ENCODE measurements around the gene SUCO. TPM values are rescaled to one million over a fixed set of nuclear protein-coding genes. Genes with fewer than 3 reads are reported as not detected.
"Not testable (repeated sequence)": the region's sequence is repeated elsewhere in the genome, so short reads cannot be mapped to it uniquely, and the experiment has no call there.

SUCO gene
- total RNA-seq, 2 donors from 2014 or later = 19.5 to 43.5 TPM

DNA sequence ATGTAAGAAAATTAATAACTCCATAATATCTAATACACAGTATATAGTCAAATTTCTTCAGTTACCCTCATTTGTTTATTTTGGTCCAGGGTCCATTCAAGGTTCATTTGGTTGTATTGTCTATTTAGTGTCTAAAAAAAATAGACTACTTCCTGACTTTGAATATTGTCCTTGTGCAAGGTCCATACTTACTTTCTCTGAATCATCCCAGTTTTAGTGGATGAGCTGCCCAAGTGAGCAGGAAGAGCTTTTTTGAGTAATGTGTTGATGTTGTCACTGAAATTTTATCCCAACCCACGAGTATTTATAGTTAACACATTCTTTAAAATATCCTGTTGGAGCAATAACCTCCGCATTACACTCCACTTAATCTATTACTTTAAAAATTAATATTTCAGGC is 80.3 kb downstream of the SUCO start:
- Histone ChIP-seq H3K27me3 (replicated peaks; ENCODE audit: insufficient read depth) (no peaks in the 10 kb centered on the region), H3K9me3 (no peaks in the 10 kb centered on the region), H3K4me3 (no peak overlapping the region), H3K27ac (no peak overlapping the region), H3K4me1 (ENCODE audit: control insufficient read depth in 1 of 2, low read depth in 2 of 2) (no peaks in the 10 kb centered on the region), H3K36me3 (peaks cover 4% of the 10 kb centered on the region)
- no peak for ATAC-seq (ENCODE audit: insufficient number of reproducible peaks, low FRiP score, low read depth)
- no peak for DNase-seq (ENCODE audit: low spot score)
- TF ChIP-seq, protein P1, sequence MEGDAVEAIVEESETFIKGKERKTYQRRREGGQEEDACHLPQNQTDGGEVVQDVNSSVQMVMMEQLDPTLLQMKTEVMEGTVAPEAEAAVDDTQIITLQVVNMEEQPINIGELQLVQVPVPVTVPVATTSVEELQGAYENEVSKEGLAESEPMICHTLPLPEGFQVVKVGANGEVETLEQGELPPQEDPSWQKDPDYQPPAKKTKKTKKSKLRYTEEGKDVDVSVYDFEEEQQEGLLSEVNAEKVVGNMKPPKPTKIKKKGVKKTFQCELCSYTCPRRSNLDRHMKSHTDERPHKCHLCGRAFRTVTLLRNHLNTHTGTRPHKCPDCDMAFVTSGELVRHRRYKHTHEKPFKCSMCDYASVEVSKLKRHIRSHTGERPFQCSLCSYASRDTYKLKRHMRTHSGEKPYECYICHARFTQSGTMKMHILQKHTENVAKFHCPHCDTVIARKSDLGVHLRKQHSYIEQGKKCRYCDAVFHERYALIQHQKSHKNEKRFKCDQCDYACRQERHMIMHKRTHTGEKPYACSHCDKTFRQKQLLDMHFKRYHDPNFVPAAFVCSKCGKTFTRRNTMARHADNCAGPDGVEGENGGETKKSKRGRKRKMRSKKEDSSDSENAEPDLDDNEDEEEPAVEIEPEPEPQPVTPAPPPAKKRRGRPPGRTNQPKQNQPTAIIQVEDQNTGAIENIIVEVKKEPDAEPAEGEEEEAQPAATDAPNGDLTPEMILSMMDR (IDR thresholded peaks at IDR 0.05) = no peak

DNA sequence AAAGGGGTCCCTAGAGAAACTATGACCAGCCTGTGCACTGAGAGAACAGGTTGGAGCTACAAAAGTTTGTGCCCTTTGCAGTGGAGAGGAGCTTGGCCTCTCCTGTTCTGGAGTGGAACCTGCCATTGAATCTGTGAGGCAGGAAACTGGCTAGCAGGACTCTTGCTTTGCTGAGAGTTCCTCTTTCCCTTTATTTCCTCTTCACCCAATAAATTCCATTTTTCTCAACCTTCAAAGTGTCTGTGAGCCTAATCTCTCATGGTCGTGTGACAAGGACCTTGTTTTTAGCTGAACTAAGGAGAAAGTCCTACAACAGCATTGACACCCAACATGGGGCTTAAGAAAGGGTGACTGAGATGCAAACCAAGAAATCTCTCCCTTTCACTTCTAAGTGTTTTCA is 83.2 kb downstream of the SUCO start:
- no peaks in the 10 kb centered on the region for H3K27me3 ChIP-seq (replicated peaks; ENCODE audit: insufficient read depth)

DNA sequence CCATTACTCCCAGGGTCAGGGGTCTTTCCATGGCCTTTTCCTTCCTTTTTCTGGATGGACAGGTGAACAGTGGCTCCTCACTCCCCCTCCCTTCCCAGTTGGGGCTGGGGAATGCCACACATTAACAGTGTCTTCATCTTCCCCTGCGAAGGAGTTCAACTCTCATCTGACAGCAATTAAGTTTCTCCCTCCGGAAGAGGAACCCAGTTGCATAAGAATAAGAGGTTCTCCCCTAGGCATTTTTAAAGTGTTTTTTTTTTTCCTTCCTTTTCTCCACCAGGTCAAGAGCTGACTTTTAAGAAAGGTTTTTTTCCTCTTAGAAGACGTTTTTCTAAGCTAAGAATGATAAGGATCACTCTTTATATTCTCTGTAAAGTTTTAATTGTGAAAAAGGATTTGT is 83.7 kb downstream of the SUCO start:
- no peak overlapping the region for H3K4me3 ChIP-seq
- no peaks in the 10 kb centered on the region for H3K4me1 ChIP-seq (ENCODE audit: control insufficient read depth in 1 of 2, low read depth in 2 of 2)
- H3K36me3 ChIP-seq = no peaks in the 10 kb centered on the region
- H3K9me3 ChIP-seq = peaks cover 11% of the 10 kb centered on the region
- no peaks in the 10 kb centered on the region for H3K27me3 ChIP-seq (replicated peaks; ENCODE audit: insufficient read depth)
- H3K27ac ChIP-seq = no peak overlapping the region
- DNase-seq (ENCODE audit: low spot score) = no peak
- TF ChIP-seq, protein P1 (IDR thresholded peaks at IDR 0.05) = no peak
- no peak for ATAC-seq (ENCODE audit: insufficient number of reproducible peaks, low FRiP score, low read depth)

More for the DNA sequence above, 83.2 kb downstream of the SUCO start:
- H3K4me3 ChIP-seq = no peak overlapping the region
- H3K9me3 ChIP-seq = peaks cover 11% of the 10 kb centered on the region
- DNase-seq (ENCODE audit: low spot score) (no peak), ATAC-seq (ENCODE audit: insufficient number of reproducible peaks, low FRiP score, low read depth) (no peak)
- no peaks in the 10 kb centered on the region for H3K4me1 ChIP-seq (ENCODE audit: control insufficient read depth in 1 of 2, low read depth in 2 of 2)
- no peaks in the 10 kb centered on the region for H3K36me3 ChIP-seq
- no peak overlapping the region for H3K27ac ChIP-seq
- TF ChIP-seq, protein P1 (IDR thresholded peaks at IDR 0.05) = no peak

DNA sequence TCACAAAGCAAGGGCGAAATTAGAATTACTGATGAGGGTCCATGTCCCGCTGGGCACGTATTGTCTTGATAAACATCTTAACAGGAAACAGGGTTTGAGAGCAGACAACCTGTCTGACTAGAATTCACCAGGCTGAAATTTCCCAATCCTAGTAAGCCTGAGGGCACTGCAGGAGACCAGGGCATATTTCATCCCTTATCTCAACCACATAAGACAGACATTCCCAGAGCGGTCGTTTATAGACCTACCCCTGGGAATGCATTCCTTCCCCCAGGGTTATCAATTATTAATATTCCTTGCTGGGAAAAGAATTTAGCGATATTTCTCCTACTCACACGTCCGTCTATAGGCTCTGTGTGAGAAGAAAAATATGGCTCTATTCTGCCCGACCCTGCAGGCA is 87.7 kb downstream of the SUCO start:
- not testable (repeated sequence) for H3K27ac ChIP-seq; H3K27me3 ChIP-seq (replicated peaks; ENCODE audit: insufficient read depth); H3K4me3 ChIP-seq; ATAC-seq (ENCODE audit: insufficient number of reproducible peaks, low FRiP score, low read depth); H3K4me1 ChIP-seq (ENCODE audit: control insufficient read depth in 1 of 2, low read depth in 2 of 2); DNase-seq (ENCODE audit: low spot score); H3K36me3 ChIP-seq
- H3K9me3 ChIP-seq = peaks cover 11% of the 10 kb centered on the region

DNA sequence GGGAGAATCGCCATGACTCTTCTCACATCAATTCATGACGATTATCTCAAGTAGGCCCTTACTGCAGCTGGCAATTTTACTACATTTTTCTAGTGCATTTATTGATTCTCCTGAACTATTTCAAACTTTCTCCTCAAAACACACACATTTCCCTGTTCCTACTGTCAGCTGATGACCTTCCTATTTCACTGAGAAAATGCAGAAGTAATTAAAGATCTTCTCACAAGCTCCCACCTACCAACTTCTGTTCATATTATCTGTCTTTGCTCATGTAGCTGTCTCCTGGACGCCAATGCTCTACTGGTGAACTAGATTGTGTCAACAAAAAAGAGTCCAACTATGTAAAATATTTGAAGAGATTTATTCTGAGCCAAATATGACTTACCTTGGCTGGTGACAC is 89.6 kb downstream of the SUCO start:
- Histone ChIP-seq H3K9me3 (peaks cover 11% of the 10 kb centered on the region), H3K27ac (no peak overlapping the region), H3K27me3 (replicated peaks; ENCODE audit: insufficient read depth) (no peaks in the 10 kb centered on the region), H3K4me3 (no peak overlapping the region), H3K36me3 (no peaks in the 10 kb centered on the region), H3K4me1 (ENCODE audit: control insufficient read depth in 1 of 2, low read depth in 2 of 2) (no peaks in the 10 kb centered on the region)
- TF ChIP-seq, protein P1 (IDR thresholded peaks at IDR 0.05) = no peak
- DNase-seq (ENCODE audit: low spot score) = no peak
- ATAC-seq (ENCODE audit: insufficient number of reproducible peaks, low FRiP score, low read depth) = no peak

DNA sequence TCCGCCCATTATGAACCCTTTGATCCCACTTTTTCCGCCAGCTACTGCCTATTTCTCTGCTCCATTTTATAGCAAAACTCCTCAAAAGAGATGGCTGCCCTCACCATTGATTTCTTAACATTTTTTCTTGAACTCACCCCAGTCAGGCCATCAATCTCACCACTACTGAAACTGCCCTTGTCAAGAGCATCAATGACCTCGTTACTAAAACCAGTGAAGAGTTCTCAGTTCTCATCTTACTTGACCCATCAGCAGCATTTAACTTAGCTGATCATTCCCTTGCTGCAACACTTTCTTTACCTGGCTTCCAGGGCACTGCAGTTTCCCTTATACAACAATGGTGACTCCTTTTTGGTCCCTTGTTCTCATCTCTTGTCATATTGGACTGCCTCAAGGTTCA is 90.8 kb downstream of the SUCO start:
- H3K9me3 ChIP-seq = peaks cover 11% of the 10 kb centered on the region
- H3K4me3 ChIP-seq = no peak overlapping the region
- DNase-seq (ENCODE audit: low spot score) (no peak), ATAC-seq (ENCODE audit: insufficient number of reproducible peaks, low FRiP score, low read depth) (no peak)
- TF ChIP-seq, protein P1 (IDR thresholded peaks at IDR 0.05) = no peak
- H3K4me1 ChIP-seq (ENCODE audit: control insufficient read depth in 1 of 2, low read depth in 2 of 2) = no peaks in the 10 kb centered on the region
- H3K36me3 ChIP-seq = no peaks in the 10 kb centered on the region
- no peak overlapping the region for H3K27ac ChIP-seq
- no peaks in the 10 kb centered on the region for H3K27me3 ChIP-seq (replicated peaks; ENCODE audit: insufficient read depth)

Data from thoracic aorta (tissue), 2 donors.